ENCODE data around the gene UGGT2. TPM values are rescaled to one million over a fixed set of nuclear protein-coding genes. Genes with fewer than 3 reads are reported as not detected.

UGGT2 gene
- total and polyA plus RNA-seq, 9 of the 15 experiments (the other 6 are each of a cell fraction or from before 2014, with no cell fraction given): 3.5 to 24.5 (median 18.3) TPM

- TF ChIP-seq POLR2B (IDR thresholded peaks at IDR 0.05; ENCODE audit: low read depth, partially characterized antibody): no peak
- TF ChIP-seq, protein P1, sequence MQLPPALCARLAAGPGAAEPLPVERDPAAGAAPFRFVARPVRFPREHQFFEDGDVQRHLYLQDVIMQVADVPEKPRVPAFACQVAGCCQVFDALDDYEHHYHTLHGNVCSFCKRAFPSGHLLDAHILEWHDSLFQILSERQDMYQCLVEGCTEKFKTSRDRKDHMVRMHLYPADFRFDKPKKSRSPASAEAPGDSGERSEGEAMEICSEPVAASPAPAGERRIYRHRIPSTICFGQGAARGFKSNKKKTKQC (CRISPR knock-in tag; IDR thresholded peaks at IDR 0.05): no peak
- TF ChIP-seq TAF9B (IDR thresholded peaks at IDR 0.05; ENCODE audit: partially characterized antibody): no peak
- TF ChIP-seq FOXJ2 (tag; IDR thresholded peaks at IDR 0.05): 0 out of 2 replicates have a peak, but pooled peaks have one; percentile 26
- no peak for TF ChIP-seq FOXK2 (conservative IDR thresholded peaks at IDR 0.05 in 1 of 2, IDR thresholded peaks at IDR 0.05 in 1 of 2; ENCODE audit: low read depth in 2 of 2)
- TF ChIP-seq BRCA1 (IDR thresholded peaks at IDR 0.05): no peak
- no peak for TF ChIP-seq BRCA1 (CRISPR knock-in tag; IDR thresholded peaks at IDR 0.05)
- TF ChIP-seq RBM39 (optimal IDR thresholded peaks at IDR 0.05; ENCODE audit: low read depth, low read length): no peak
- no peak for TF ChIP-seq RBBP5 (IDR thresholded peaks at IDR 0.05; ENCODE audit: borderline replicate concordance, insufficient read depth, low read length, poor library complexity, severe bottlenecking)
- TF ChIP-seq ZNF316 (IDR thresholded peaks at IDR 0.05): peak; percentile 93
- no peak for TF ChIP-seq ZBTB8A (IDR thresholded peaks at IDR 0.05; ENCODE audit: partially characterized antibody)
- no peak for TF ChIP-seq SAFB2 (IDR thresholded peaks at IDR 0.05; ENCODE audit: borderline replicate concordance, low read depth, low read length, severe bottlenecking)
- no peak for TF ChIP-seq KDM5B (IDR thresholded peaks at IDR 0.05; ENCODE audit: insufficient replicate concordance, low read depth, low read length)
- no peak for TF ChIP-seq TRIM28 (IDR thresholded peaks at IDR 0.05)
- TF ChIP-seq HSF4 (CRISPR knock-in tag; IDR thresholded peaks at IDR 0.05; ENCODE audit: borderline replicate concordance): no peak
- peak; percentile 58; the same call in 1 of the 2 replicates for TF ChIP-seq MAFK (IDR thresholded peaks at IDR 0.05; ENCODE audit: low read length)
- no peak for TF ChIP-seq MYBL2 (IDR thresholded peaks at IDR 0.05; ENCODE audit: low read depth)
- no peak for TF ChIP-seq MYBL2 (CRISPR knock-in tag; IDR thresholded peaks at IDR 0.05; ENCODE audit: borderline replicate concordance)
- TF ChIP-seq STAT5B (CRISPR knock-in tag; IDR thresholded peaks at IDR 0.05): no peak
- no peak for TF ChIP-seq SMAD3 (CRISPR knock-in tag; conservative IDR thresholded peaks at IDR 0.05)
- TF ChIP-seq ZHX1 (conservative IDR thresholded peaks at IDR 0.05; ENCODE audit: low read length): no peak
- TF ChIP-seq ZNF133 (CRISPR knock-in tag; IDR thresholded peaks at IDR 0.05): no peak
- no peak for TF ChIP-seq PTRF (tag; IDR thresholded peaks at IDR 0.05)
- TF ChIP-seq FOXA1 (IDR thresholded peaks at IDR 0.05; ENCODE audit: borderline replicate concordance): no peak
- no peak for TF ChIP-seq ZNF668 (CRISPR knock-in tag; IDR thresholded peaks at IDR 0.05)
- no peak for TF ChIP-seq KHSRP (IDR thresholded peaks at IDR 0.05)
- no peak for TF ChIP-seq CHD4 (IDR thresholded peaks at IDR 0.05; ENCODE audit: insufficient read depth, insufficient replicate concordance, low read depth, low read length, poor library complexity, severe bottlenecking)
- TF ChIP-seq FOXJ3 (CRISPR knock-in tag; IDR thresholded peaks at IDR 0.05): no peak
- no peak for TF ChIP-seq CBFB (CRISPR knock-in tag; IDR thresholded peaks at IDR 0.05)
- TF ChIP-seq DNMT1 (IDR thresholded peaks at IDR 0.05): no peak
Measured at GRCh38 chr13:95956589-95957148, 96.5 kb downstream of the UGGT2 start (continued).
